GM19372 (cell line): Measurements from ENCODE around the gene HABP4.

Experiments used
- ATAC-seq: cut with Tn5 transposase; IDR thresholded peaks from one replicate; pipeline ENCODE4 v1.9.1; 2021; ENCODE audit warnings: mild to moderate bottlenecking, low read depth, moderate library complexity; ENCODE audit not compliant: unreplicated experiment

Gene HABP4

GRCh38 chr9:96467784-96468183 is 17.8 kb downstream of the HABP4 start:
- no peak for ATAC-seq

GRCh38 chr9:96476013-96476412 is 26.0 kb downstream of the HABP4 start:
- ATAC-seq, result no peak

GRCh38 chr9:96476591-96476990 is 26.6 kb downstream of the HABP4 start:
- ATAC-seq, result no peak

- no peak for ATAC-seq
Measured at GRCh38 chr9:96478829-96479371, 28.9 kb downstream of the HABP4 start.

GRCh38 chr9:96480736-96481135 is 30.8 kb downstream of the HABP4 start:
- no peak for ATAC-seq

GRCh38 chr9:96482476-96482875 is 32.5 kb downstream of the HABP4 start:
- ATAC-seq, result no peak

GRCh38 chr9:96483197-96483596 is 33.2 kb downstream of the HABP4 start:
- ATAC-seq, result no peak

GRCh38 chr9:96483733-96484390 is 33.9 kb downstream of the HABP4 start:
- ATAC-seq, result no peak

- ATAC-seq, result peak; percentile 91
Measured at GRCh38 chr9:96484521-96484931, 34.6 kb downstream of the HABP4 start.

- no peak for ATAC-seq
Measured at GRCh38 chr9:96485280-96485679, 35.3 kb downstream of the HABP4 start.

GRCh38 chr9:96486386-96487028 is 36.5 kb downstream of the HABP4 start:
- ATAC-seq, result no peak

GRCh38 chr9:96487029-96487396 is 37.0 kb downstream of the HABP4 start:
- no peak for ATAC-seq

- ATAC-seq, result no peak
Measured at GRCh38 chr9:96487949-96488348, 38.0 kb downstream of the HABP4 start.

- ATAC-seq, result no peak
Measured at GRCh38 chr9:96489482-96489979, 39.6 kb downstream of the HABP4 start.

GRCh38 chr9:96490534-96491078 is 40.6 kb downstream of the HABP4 start:
- no peak for ATAC-seq

- ATAC-seq, result no peak
Measured at GRCh38 chr9:96491079-96491879, 41.3 kb downstream of the HABP4 start.

GRCh38 chr9:96491880-96492525 is 42.0 kb downstream of the HABP4 start:
- no peak for ATAC-seq

GRCh38 chr9:96492993-96493531 is 43.1 kb downstream of the HABP4 start:
- no peak for ATAC-seq

GRCh38 chr9:96493757-96494156 is 43.8 kb downstream of the HABP4 start:
- no peak for ATAC-seq

- no peak for ATAC-seq
Measured at GRCh38 chr9:96494215-96494800, 44.3 kb downstream of the HABP4 start.
